PFSK-1 (cell line): ENCODE results near the gene PIEZO1.

Experiments used
- FOXP2 ChIP-seq: optimal IDR thresholded peaks from 2 replicates; pipeline ENCODE3; 2011; ENCODE audit warnings: borderline replicate concordance, control low read depth, inconsistent platforms; ENCODE audit not compliant: insufficient read depth; ENCODE audit errors: extremely low read length, extremely low read depth
- POLR2AphosphoS5 ChIP-seq: IDR thresholded peaks from 2 replicates; pipeline ENCODE4 v1.6.1; 2012; ENCODE audit warnings: low read depth, mild to moderate bottlenecking, control low read depth, low read length, moderate library complexity
- REST ChIP-seq, 2 experiments: IDR thresholded peaks; 2 replicates each; pipeline versions ENCODE4 v1.6.1 to v1.8.0; 2011 to 2012; ENCODE audit warnings: low read depth in 2 of 2, low read length in 2 of 2, control low read depth in 1 of 2, inconsistent platforms in 1 of 2, mild to moderate bottlenecking in 1 of 2, moderate library complexity in 1 of 2; ENCODE audit not compliant: insufficient read depth in 1 of 2
- SIN3A ChIP-seq: IDR thresholded peaks from 2 replicates; pipeline ENCODE4 v1.6.1; 2012; ENCODE audit warnings: mild to moderate bottlenecking, low read length, moderate library complexity, borderline replicate concordance; ENCODE audit not compliant: insufficient read depth
- TAF1 ChIP-seq: IDR thresholded peaks from 2 replicates; pipeline ENCODE4 v1.6.1; 2012; ENCODE audit warnings: low read length, control low read depth, borderline replicate concordance; ENCODE audit not compliant: insufficient read depth

- no peak for TF ChIP-seq POLR2AphosphoS5
- TF ChIP-seq TAF1: no peak
- no peak for TF ChIP-seq REST (IDR thresholded peaks at IDR 0.05; ENCODE audit: insufficient read depth in 1 of 2, low read depth in 2 of 2, low read length in 2 of 2)
- no peak for TF ChIP-seq SIN3A
- TF ChIP-seq FOXP2: no peak
These were observed 4.6 kb downstream of the PIEZO1 start for GRCh38 chr16:88780142-88781062.
